SK-N-SH treated with all-trans-retinoic acid at 6 μM for 48 hours (cell line): Measurements from ENCODE around the gene PLEKHH1.

Experiments used
- ATAC-seq: fragments of 200-7000 bp; cut with Tn5 transposase; 3 replicates; pipeline ENCODE4 v1.9.1; 2020; ENCODE audit warnings: mild to moderate bottlenecking, moderate library complexity
- ARNTL ChIP-seq: fragments of 450-650 bp; formaldehyde crosslinking; IDR thresholded peaks from 2 replicates; pipeline ENCODE4 v1.5.0; 2020; ENCODE audit warnings: low read depth, mild to moderate bottlenecking, moderate library complexity, borderline replicate concordance
- BACH2 ChIP-seq: fragments of 250-450 bp; sonication (Bioruptor Pico); IDR thresholded peaks from 2 replicates; pipeline ENCODE4 v1.9.0; 2021; ENCODE audit warnings: mild to moderate bottlenecking, borderline replicate concordance
- CSDC2 ChIP-seq: fragments of 250-450 bp; sonication (Bioruptor Pico); IDR thresholded peaks from 2 replicates; pipeline ENCODE4 v1.5.0; 2020; ENCODE audit warnings: mild to moderate bottlenecking, moderate library complexity
- ESRRG ChIP-seq: fragments of 250-450 bp; sonication (Bioruptor Pico); IDR thresholded peaks from 2 replicates; pipeline ENCODE4 v1.6.1; 2021; ENCODE audit warnings: mild to moderate bottlenecking
- GLIS3 ChIP-seq: fragments of 250-450 bp; sonication (Bioruptor Pico); IDR thresholded peaks from 2 replicates; pipeline ENCODE4 v1.5.0; 2020; ENCODE audit warnings: mild to moderate bottlenecking, moderate library complexity
- ISL1 ChIP-seq: fragments of 250-450 bp; sonication (Bioruptor Pico); IDR thresholded peaks from 2 replicates; pipeline ENCODE4 v2.1.2; 2022; ENCODE audit warnings: mild to moderate bottlenecking, moderate library complexity
- OSR1 ChIP-seq: fragments of 250-450 bp; sonication (Bioruptor Pico); IDR thresholded peaks from 2 replicates; pipeline ENCODE4 v1.8.0; 2022; ENCODE audit warnings: moderate library complexity, mild to moderate bottlenecking, inconsistent platforms
- PPARA ChIP-seq: fragments of 250-450 bp; sonication (Bioruptor Pico); IDR thresholded peaks from 2 replicates; pipeline ENCODE4 v1.5.0; 2020; ENCODE audit warnings: mild to moderate bottlenecking, borderline replicate concordance
- RARB ChIP-seq: fragments of 250-450 bp; sonication (Bioruptor Pico); IDR thresholded peaks from 2 replicates; pipeline ENCODE4 v1.8.0; 2021; ENCODE audit warnings: mild to moderate bottlenecking, moderate library complexity
- SNAI2 ChIP-seq: fragments of 250-450 bp; sonication (Bioruptor Pico); IDR thresholded peaks from 2 replicates; pipeline ENCODE4 v1.5.0; 2020; ENCODE audit warnings: mild to moderate bottlenecking, moderate library complexity
- TCF4 ChIP-seq: fragments of 250-450 bp; sonication (Bioruptor Pico); IDR thresholded peaks from 2 replicates; pipeline ENCODE4 v1.8.0; 2021; ENCODE audit warnings: mild to moderate bottlenecking, moderate library complexity, borderline replicate concordance
- TOX ChIP-seq: fragments of 250-450 bp; sonication (Bioruptor Pico); IDR thresholded peaks from 2 replicates; pipeline ENCODE4 v1.8.0; 2021; ENCODE audit warnings: mild to moderate bottlenecking, moderate library complexity, borderline replicate concordance
- ZFP3 ChIP-seq: fragments of 250-450 bp; sonication (Bioruptor Pico); IDR thresholded peaks from 2 replicates; pipeline ENCODE4 v1.5.0; 2020; ENCODE audit warnings: mild to moderate bottlenecking, moderate library complexity
- ZFP30 ChIP-seq: fragments of 450-650 bp; formaldehyde crosslinking; IDR thresholded peaks from 2 replicates; pipeline ENCODE4 v1.5.0; 2022; ENCODE audit warnings: mild to moderate bottlenecking, moderate library complexity
- ZNF565 ChIP-seq: fragments of 450-650 bp; formaldehyde crosslinking; conservative IDR thresholded peaks from 2 replicates; pipeline ENCODE4 v1.5.0; 2020; ENCODE audit warnings: low read depth, mild to moderate bottlenecking, moderate library complexity
- ZNF70 ChIP-seq: fragments of 450-650 bp; formaldehyde crosslinking; IDR thresholded peaks from 2 replicates; pipeline ENCODE4 v1.5.0; 2020; ENCODE audit warnings: mild to moderate bottlenecking, moderate library complexity
- ZNF8 ChIP-seq: fragments of 450-650 bp; formaldehyde crosslinking; IDR thresholded peaks from 2 replicates; pipeline ENCODE4 v1.5.0; 2020; ENCODE audit warnings: mild to moderate bottlenecking, moderate library complexity
- TF ChIP-seq, protein P1 (sequence below): fragments of 250-450 bp; sonication (Bioruptor Pico); IDR thresholded peaks from 2 replicates; pipeline ENCODE4 v1.5.1; 2020; ENCODE audit warnings: low read depth, mild to moderate bottlenecking, moderate library complexity
- TF ChIP-seq, protein P2 (sequence below): fragments of 250-450 bp; sonication (Bioruptor Pico); IDR thresholded peaks from 2 replicates; pipeline ENCODE4 v1.8.0; 2020; ENCODE audit warnings: mild to moderate bottlenecking, moderate library complexity, borderline replicate concordance
- TF ChIP-seq, protein P3 (sequence below): fragments of 250-450 bp; sonication (Bioruptor Pico); IDR thresholded peaks from 2 replicates; pipeline ENCODE4 v1.5.0; 2020; ENCODE audit warnings: mild to moderate bottlenecking, moderate library complexity
- TF ChIP-seq, protein P4 (sequence below): fragments of 250-450 bp; sonication (Bioruptor Pico); IDR thresholded peaks from 2 replicates; pipeline ENCODE4 v1.5.1; 2021; ENCODE audit warnings: mild to moderate bottlenecking, moderate library complexity
- TF ChIP-seq, protein P5 (sequence below): fragments of 250-450 bp; sonication (Bioruptor Pico); IDR thresholded peaks from 2 replicates; pipeline ENCODE4 v1.8.0; 2021; ENCODE audit warnings: low read depth, mild to moderate bottlenecking, moderate library complexity, borderline replicate concordance

Gene PLEKHH1

DNA sequence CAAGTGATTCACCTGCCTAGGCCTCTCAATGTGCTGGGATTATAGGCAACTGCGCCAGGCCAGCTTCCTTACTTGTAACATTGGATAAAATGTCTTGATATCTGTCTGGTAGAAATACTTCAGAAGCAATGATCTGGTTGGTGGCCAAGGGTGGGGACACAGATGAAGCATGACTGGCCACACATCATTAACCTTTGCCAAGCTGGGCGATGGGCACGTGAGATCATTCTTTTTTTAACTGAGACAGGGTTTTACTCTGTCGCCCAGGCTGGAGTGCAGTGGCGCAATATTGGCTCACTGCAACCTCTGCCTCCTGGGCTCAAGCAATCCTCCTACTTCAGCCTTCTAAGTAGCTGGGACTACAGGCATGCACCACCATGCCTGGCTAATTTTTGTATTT is 31.1 kb downstream of the PLEKHH1 start:
- TF ChIP-seq ZNF8 = no peak
- TF ChIP-seq, protein P1, sequence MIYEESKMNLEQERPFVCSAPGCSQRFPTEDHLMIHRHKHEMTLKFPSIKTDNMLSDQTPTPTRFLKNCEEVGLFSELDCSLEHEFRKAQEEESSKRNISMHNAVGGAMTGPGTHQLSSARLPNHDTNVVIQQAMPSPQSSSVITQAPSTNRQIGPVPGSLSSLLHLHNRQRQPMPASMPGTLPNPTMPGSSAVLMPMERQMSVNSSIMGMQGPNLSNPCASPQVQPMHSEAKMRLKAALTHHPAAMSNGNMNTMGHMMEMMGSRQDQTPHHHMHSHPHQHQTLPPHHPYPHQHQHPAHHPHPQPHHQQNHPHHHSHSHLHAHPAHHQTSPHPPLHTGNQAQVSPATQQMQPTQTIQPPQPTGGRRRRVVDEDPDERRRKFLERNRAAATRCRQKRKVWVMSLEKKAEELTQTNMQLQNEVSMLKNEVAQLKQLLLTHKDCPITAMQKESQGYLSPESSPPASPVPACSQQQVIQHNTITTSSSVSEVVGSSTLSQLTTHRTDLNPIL = no peak
- TF ChIP-seq GLIS3 = no peak
- no peak for ATAC-seq

DNA sequence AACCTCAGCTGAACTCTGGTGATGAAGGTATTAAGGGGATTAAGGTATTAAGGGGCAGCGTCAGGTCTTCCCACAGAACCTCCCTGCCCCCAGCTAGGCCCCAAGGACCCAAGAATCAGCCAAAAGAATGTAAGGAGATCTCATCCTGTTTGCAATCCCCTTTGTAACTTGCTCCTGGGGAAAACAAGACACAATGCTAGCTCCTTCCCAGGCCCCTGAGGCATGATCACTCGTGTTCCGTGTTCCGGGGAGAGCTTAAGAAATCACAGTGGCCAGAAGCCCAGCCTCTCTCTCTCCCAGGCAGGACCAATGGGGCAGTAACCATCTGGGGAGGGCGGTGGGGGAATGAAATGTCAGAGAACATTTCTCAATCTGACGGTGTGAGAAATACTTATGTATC is 33.8 kb downstream of the PLEKHH1 start:
- ATAC-seq = no peak
- no peak for TF ChIP-seq RARB (CRISPR knock-in tag)
- TF ChIP-seq ZNF70 (CRISPR knock-in tag) = no peak
- no peak for TF ChIP-seq ESRRG (CRISPR knock-in tag)
- no peak for TF ChIP-seq CSDC2 (CRISPR knock-in tag)
- TF ChIP-seq OSR1 (CRISPR knock-in tag) = no peak
- TF ChIP-seq ZFP30 (CRISPR knock-in tag) = no peak
- no peak for TF ChIP-seq PPARA (CRISPR knock-in tag)
- no peak for TF ChIP-seq TOX (CRISPR knock-in tag)
- TF ChIP-seq, protein P2, sequence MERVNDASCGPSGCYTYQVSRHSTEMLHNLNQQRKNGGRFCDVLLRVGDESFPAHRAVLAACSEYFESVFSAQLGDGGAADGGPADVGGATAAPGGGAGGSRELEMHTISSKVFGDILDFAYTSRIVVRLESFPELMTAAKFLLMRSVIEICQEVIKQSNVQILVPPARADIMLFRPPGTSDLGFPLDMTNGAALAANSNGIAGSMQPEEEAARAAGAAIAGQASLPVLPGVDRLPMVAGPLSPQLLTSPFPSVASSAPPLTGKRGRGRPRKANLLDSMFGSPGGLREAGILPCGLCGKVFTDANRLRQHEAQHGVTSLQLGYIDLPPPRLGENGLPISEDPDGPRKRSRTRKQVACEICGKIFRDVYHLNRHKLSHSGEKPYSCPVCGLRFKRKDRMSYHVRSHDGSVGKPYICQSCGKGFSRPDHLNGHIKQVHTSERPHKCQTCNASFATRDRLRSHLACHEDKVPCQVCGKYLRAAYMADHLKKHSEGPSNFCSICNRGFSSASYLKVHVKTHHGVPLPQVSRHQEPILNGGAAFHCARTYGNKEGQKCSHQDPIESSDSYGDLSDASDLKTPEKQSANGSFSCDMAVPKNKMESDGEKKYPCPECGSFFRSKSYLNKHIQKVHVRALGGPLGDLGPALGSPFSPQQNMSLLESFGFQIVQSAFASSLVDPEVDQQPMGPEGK = no peak
- TF ChIP-seq, protein P3, sequence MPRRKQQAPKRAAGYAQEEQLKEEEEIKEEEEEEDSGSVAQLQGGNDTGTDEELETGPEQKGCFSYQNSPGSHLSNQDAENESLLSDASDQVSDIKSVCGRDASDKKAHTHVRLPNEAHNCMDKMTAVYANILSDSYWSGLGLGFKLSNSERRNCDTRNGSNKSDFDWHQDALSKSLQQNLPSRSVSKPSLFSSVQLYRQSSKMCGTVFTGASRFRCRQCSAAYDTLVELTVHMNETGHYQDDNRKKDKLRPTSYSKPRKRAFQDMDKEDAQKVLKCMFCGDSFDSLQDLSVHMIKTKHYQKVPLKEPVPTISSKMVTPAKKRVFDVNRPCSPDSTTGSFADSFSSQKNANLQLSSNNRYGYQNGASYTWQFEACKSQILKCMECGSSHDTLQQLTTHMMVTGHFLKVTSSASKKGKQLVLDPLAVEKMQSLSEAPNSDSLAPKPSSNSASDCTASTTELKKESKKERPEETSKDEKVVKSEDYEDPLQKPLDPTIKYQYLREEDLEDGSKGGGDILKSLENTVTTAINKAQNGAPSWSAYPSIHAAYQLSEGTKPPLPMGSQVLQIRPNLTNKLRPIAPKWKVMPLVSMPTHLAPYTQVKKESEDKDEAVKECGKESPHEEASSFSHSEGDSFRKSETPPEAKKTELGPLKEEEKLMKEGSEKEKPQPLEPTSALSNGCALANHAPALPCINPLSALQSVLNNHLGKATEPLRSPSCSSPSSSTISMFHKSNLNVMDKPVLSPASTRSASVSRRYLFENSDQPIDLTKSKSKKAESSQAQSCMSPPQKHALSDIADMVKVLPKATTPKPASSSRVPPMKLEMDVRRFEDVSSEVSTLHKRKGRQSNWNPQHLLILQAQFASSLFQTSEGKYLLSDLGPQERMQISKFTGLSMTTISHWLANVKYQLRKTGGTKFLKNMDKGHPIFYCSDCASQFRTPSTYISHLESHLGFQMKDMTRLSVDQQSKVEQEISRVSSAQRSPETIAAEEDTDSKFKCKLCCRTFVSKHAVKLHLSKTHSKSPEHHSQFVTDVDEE = no peak
- TF ChIP-seq GLIS3 = no peak
- TF ChIP-seq ZFP3 (CRISPR knock-in tag) = no peak
- TF ChIP-seq, protein P4, sequence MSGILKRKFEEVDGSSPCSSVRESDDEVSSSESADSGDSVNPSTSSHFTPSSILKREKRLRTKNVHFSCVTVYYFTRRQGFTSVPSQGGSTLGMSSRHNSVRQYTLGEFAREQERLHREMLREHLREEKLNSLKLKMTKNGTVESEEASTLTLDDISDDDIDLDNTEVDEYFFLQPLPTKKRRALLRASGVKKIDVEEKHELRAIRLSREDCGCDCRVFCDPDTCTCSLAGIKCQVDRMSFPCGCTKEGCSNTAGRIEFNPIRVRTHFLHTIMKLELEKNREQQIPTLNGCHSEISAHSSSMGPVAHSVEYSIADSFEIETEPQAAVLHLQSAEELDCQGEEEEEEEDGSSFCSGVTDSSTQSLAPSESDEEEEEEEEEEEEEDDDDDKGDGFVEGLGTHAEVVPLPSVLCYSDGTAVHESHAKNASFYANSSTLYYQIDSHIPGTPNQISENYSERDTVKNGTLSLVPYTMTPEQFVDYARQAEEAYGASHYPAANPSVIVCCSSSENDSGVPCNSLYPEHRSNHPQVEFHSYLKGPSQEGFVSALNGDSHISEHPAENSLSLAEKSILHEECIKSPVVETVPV (CRISPR knock-in tag) = no peak
- TF ChIP-seq, protein P5, sequence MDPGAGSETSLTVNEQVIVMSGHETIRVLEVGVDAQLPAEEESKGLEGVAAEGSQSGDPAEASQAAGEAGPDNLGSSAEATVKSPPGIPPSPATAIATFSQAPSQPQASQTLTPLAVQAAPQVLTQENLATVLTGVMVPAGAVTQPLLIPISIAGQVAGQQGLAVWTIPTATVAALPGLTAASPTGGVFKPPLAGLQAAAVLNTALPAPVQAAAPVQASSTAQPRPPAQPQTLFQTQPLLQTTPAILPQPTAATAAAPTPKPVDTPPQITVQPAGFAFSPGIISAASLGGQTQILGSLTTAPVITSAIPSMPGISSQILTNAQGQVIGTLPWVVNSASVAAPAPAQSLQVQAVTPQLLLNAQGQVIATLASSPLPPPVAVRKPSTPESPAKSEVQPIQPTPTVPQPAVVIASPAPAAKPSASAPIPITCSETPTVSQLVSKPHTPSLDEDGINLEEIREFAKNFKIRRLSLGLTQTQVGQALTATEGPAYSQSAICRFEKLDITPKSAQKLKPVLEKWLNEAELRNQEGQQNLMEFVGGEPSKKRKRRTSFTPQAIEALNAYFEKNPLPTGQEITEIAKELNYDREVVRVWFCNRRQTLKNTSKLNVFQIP = no peak
- no peak for TF ChIP-seq ZNF8

DNA sequence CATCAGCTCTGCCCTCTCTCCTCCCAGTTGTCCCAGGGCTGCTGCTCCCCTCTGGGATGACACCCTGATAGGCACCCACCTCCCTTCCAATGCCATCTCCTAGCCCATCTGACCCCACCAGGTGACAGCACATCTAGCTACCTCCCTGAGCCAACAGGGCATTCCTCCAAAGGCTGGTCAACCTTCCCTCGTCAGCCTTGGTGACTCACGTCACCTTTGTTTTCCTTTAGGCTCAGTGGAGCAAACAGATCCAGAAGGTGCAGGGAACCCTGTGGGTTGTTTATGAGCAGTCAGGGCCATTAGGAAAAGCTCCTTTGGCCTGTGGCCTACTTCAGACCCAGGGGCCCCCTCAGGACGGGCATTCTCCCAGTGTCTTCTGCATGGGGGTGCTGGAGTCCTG is 34.6 kb downstream of the PLEKHH1 start:
- no peak for ATAC-seq
- no peak for TF ChIP-seq ZFP3 (CRISPR knock-in tag)
- TF ChIP-seq ESRRG (CRISPR knock-in tag) = no peak
- no peak for TF ChIP-seq TCF4 (CRISPR knock-in tag)
- TF ChIP-seq, protein P2 = no peak
- no peak for TF ChIP-seq ZFP30 (CRISPR knock-in tag)
- no peak for TF ChIP-seq ZNF8
- TF ChIP-seq ARNTL (CRISPR knock-in tag) = no peak
- no peak for TF ChIP-seq OSR1 (CRISPR knock-in tag)
- TF ChIP-seq, protein P1 = no peak
- no peak for TF ChIP-seq ZNF565 (CRISPR knock-in tag)
- TF ChIP-seq RARB (CRISPR knock-in tag) = no peak
- no peak for TF ChIP-seq SNAI2 (CRISPR knock-in tag)
- TF ChIP-seq BACH2 (CRISPR knock-in tag) = no peak
- TF ChIP-seq GLIS3 = no peak
- TF ChIP-seq ISL1 (CRISPR knock-in tag) = no peak
- TF ChIP-seq, protein P4 (CRISPR knock-in tag) = no peak
